HG03135 (cell line): ENCODE results near the gene SASH3.

Experiments used
- ATAC-seq: cut with Tn5 transposase; IDR thresholded peaks from one replicate; pipeline ENCODE4 v1.9.1; 2021; ENCODE audit warnings: mild to moderate bottlenecking, moderate library complexity; ENCODE audit not compliant: unreplicated experiment

SASH3 gene

GRCh38 chrX:129782706-129783105, 3.0 kb downstream of the SASH3 start:
- no peak for ATAC-seq

GRCh38 chrX:129783291-129783713, 3.6 kb downstream of the SASH3 start:
- no peak for ATAC-seq

- ATAC-seq = no peak
Observed at GRCh38 chrX:129784371-129784770, 4.6 kb downstream of the SASH3 start.

GRCh38 chrX:129785160-129785947, 5.6 kb downstream of the SASH3 start:
- ATAC-seq = no peak

GRCh38 chrX:129786210-129786651, 6.5 kb downstream of the SASH3 start:
- ATAC-seq = peak; percentile 76

- ATAC-seq = no peak
Observed at GRCh38 chrX:129787336-129788055, 7.7 kb downstream of the SASH3 start.

- no peak for ATAC-seq
Observed at GRCh38 chrX:129788527-129788926, 8.8 kb downstream of the SASH3 start.

GRCh38 chrX:129790146-129790545, 10.4 kb downstream of the SASH3 start:
- ATAC-seq = no peak

- ATAC-seq = no peak
Observed at GRCh38 chrX:129790808-129791207, 11.1 kb downstream of the SASH3 start.

- no peak for ATAC-seq
Observed at GRCh38 chrX:129791336-129791735, 11.6 kb downstream of the SASH3 start.

- no peak for ATAC-seq
Observed at GRCh38 chrX:129791961-129792570, 12.3 kb downstream of the SASH3 start.

GRCh38 chrX:129792586-129793291, 13.0 kb downstream of the SASH3 start:
- ATAC-seq = no peak

- no peak for ATAC-seq
Observed at GRCh38 chrX:129793604-129794191, 13.9 kb downstream of the SASH3 start.

GRCh38 chrX:129795584-129795983, 15.8 kb downstream of the SASH3 start:
- no peak for ATAC-seq

GRCh38 chrX:129797251-129797906, 17.6 kb downstream of the SASH3 start:
- ATAC-seq = no peak

- no peak for ATAC-seq
Observed at GRCh38 chrX:129798456-129798855, 18.7 kb downstream of the SASH3 start.

- no peak for ATAC-seq
Observed at GRCh38 chrX:129798888-129799287, 19.1 kb downstream of the SASH3 start.

- ATAC-seq = no peak
Observed at GRCh38 chrX:129800186-129800585, 20.4 kb downstream of the SASH3 start.

GRCh38 chrX:129802863-129803262, 23.1 kb downstream of the SASH3 start:
- no peak for ATAC-seq

GRCh38 chrX:129804806-129805205, 25.1 kb downstream of the SASH3 start:
- ATAC-seq = no peak
